Calu3 (cell line): ENCODE data around the gene ADPRHL1. TPM values are rescaled to one million over a fixed set of nuclear protein-coding genes. Genes with fewer than 3 reads are reported as not detected.

Experiments
- BruUV-seq: library from RNA; stranded (reverse); fragments of 400-500 nt; replicated peaks from 2 replicates; lab custom pipeline; 2021; lab: Mats Ljungman, UMichigan
- CTCF ChIA-PET: fragments of 300-600 bp; sonication (Branson Sonifier 250); formaldehyde crosslinking; loops from one replicate; lab custom pipeline; 2022; ENCODE audit warnings: antibody characterized with exemption; lab: Charles Lee
- DNase-seq: peaks from one replicate; pipeline ENCODE4 v3.0.0; 2022
- H3K27ac Mint-ChIP-seq: one replicate; pipeline ENCODE4 v1.8.0; 2022; ENCODE audit warnings: mixed read lengths; ENCODE audit not compliant: unreplicated experiment
- H3K27me3 Mint-ChIP-seq: one replicate; pipeline ENCODE4 v1.8.0; 2022; ENCODE audit warnings: mixed read lengths; ENCODE audit not compliant: unreplicated experiment
- H3K36me3 Mint-ChIP-seq: one replicate; pipeline ENCODE4 v1.8.0; 2022; ENCODE audit warnings: mild to moderate bottlenecking, moderate library complexity, mixed read lengths; ENCODE audit not compliant: insufficient read depth, unreplicated experiment
- H3K4me1 Mint-ChIP-seq: one replicate; pipeline ENCODE4 v1.8.0; 2022; ENCODE audit warnings: mild to moderate bottlenecking, low read depth, mixed read lengths; ENCODE audit not compliant: unreplicated experiment
- H3K4me3 Mint-ChIP-seq: one replicate; pipeline ENCODE4 v1.8.0; 2022; ENCODE audit warnings: mild to moderate bottlenecking, low read depth, moderate library complexity, mixed read lengths; ENCODE audit not compliant: unreplicated experiment
- H3K9me3 Mint-ChIP-seq: one replicate; pipeline ENCODE4 v1.8.0; 2022; ENCODE audit warnings: low read depth, mixed read lengths; ENCODE audit not compliant: unreplicated experiment
- intact Hi-C: fragments of 100-400 bp; cut with micrococcal nuclease; formaldehyde crosslinking; loops from one replicate; pipeline ENCODE4 v1.10.0; 2022; ENCODE audit not compliant: unreplicated experiment
- total RNA-seq: library from RNA; stranded (reverse); gene quantifications from 2 replicates; pipeline ENCODE4 v1.2.3, GENCODE V29; 2022
- TF ChIP-seq, protein P1 (sequence below): fragments of 200-600 bp; IDR thresholded peaks from one replicate; pipeline ENCODE4 v1.8.0; 2022; ENCODE audit warnings: antibody characterized with exemption; ENCODE audit not compliant: unreplicated experiment

The ADPRHL1 gene
- total RNA-seq, 1 experiment from 2014 or later = 2.0 TPM

- TF ChIP-seq, protein P1, sequence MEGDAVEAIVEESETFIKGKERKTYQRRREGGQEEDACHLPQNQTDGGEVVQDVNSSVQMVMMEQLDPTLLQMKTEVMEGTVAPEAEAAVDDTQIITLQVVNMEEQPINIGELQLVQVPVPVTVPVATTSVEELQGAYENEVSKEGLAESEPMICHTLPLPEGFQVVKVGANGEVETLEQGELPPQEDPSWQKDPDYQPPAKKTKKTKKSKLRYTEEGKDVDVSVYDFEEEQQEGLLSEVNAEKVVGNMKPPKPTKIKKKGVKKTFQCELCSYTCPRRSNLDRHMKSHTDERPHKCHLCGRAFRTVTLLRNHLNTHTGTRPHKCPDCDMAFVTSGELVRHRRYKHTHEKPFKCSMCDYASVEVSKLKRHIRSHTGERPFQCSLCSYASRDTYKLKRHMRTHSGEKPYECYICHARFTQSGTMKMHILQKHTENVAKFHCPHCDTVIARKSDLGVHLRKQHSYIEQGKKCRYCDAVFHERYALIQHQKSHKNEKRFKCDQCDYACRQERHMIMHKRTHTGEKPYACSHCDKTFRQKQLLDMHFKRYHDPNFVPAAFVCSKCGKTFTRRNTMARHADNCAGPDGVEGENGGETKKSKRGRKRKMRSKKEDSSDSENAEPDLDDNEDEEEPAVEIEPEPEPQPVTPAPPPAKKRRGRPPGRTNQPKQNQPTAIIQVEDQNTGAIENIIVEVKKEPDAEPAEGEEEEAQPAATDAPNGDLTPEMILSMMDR = no peak
- no peak for DNase-seq
- Mint-ChIP-seq H3K36me3 (peaks cover 10% of the 10 kb centered on the region), H3K4me3 (no peak overlapping the region), H3K9me3 (no peaks in the 10 kb centered on the region), H3K27me3 (no peaks in the 10 kb centered on the region), H3K4me1 (peaks cover 6% of the 10 kb centered on the region), H3K27ac (no peak overlapping the region)
- intact Hi-C loops = no loop called here
- CTCF ChIA-PET = no interaction called here
- BruUV-seq = no TSS peak
Measured at GRCh38 chr13:113446488-113446854, 6.8 kb downstream of the ADPRHL1 start.

DNA sequence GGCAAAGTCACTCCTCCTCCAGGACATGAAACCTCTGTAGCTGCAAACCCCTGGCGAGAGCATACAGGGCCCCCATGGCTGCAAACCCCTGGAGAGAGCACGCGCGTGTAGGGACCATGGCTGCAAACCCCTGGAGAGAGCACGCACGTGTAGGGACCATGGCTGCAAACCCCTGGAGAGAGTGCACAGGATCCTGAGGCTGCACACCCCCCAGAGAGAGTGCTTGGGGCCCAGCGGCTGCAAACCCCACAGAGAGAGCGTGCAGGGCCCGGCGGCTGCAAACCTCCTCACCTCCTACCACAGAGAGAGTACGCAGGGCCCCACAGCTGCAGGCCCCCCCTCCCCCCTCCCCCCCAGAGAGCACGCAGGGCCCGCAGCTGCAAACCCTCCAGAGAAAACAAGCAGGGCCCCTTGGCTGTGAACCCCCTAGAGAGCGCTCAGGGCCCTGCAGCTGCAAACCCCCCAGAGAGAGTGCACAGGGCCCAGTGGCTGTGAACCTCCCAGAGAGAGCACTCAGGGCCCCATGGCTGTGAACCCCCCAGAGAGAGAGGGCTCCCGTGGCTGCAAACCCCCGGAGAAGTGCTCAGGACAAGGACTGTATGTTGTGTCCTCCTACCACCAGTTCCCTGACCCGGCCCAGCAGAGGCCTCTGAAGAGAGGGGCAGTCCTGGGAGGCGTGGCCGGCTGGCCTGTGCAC lies 7.3 kb downstream of the ADPRHL1 start:
- CTCF ChIA-PET = no interaction called here
- H3K27ac Mint-ChIP-seq = no peak overlapping the region
- H3K27me3 Mint-ChIP-seq = no peaks in the 10 kb centered on the region
- H3K9me3 Mint-ChIP-seq = no peaks in the 10 kb centered on the region
- DNase-seq = no peak
- intact Hi-C loops = no loop called here
- peaks cover 10% of the 10 kb centered on the region for H3K36me3 Mint-ChIP-seq
- peaks cover 6% of the 10 kb centered on the region for H3K4me1 Mint-ChIP-seq
- no peak overlapping the region for H3K4me3 Mint-ChIP-seq
- TF ChIP-seq, protein P1 = no peak
- no TSS peak for BruUV-seq

GRCh38 chr13:113443991-113444390 lies 9.3 kb downstream of the ADPRHL1 start:
- no peaks in the 10 kb centered on the region for H3K9me3 Mint-ChIP-seq
- DNase-seq = no peak
- no peaks in the 10 kb centered on the region for H3K27me3 Mint-ChIP-seq
- no peaks in the 10 kb centered on the region for H3K4me1 Mint-ChIP-seq
- peaks cover 4% of the 10 kb centered on the region for H3K36me3 Mint-ChIP-seq
- BruUV-seq = no TSS peak
- intact Hi-C loops = no loop called here
- TF ChIP-seq, protein P1 = no peak
- CTCF ChIA-PET = no interaction called here
- H3K27ac Mint-ChIP-seq = no peak overlapping the region
- no peak overlapping the region for H3K4me3 Mint-ChIP-seq

GRCh38 chr13:113442985-113443362 lies 10.3 kb downstream of the ADPRHL1 start:
- no TSS peak for BruUV-seq
- CTCF ChIA-PET = no interaction called here
- intact Hi-C loops = no loop called here
- H3K9me3 Mint-ChIP-seq = no peaks in the 10 kb centered on the region
- TF ChIP-seq, protein P1 = no peak
- no peaks in the 10 kb centered on the region for H3K36me3 Mint-ChIP-seq
- no peak overlapping the region for H3K27ac Mint-ChIP-seq
- H3K4me1 Mint-ChIP-seq = no peaks in the 10 kb centered on the region
- H3K27me3 Mint-ChIP-seq = no peaks in the 10 kb centered on the region
- H3K4me3 Mint-ChIP-seq = no peak overlapping the region
- DNase-seq = no peak
